GM12872 (cell line): ENCODE data around the gene MEGF10.

Source experiments
- CTCF ChIP-seq: IDR thresholded peaks from 3 replicates; pipeline ENCODE4 v1.5.1; 2011; ENCODE audit warnings: low read depth, mild to moderate bottlenecking, low read length, moderate library complexity; ENCODE audit not compliant: insufficient read depth

Gene MEGF10

GRCh38 chr5:127377651-127378050, 87.1 kb downstream of the MEGF10 start:
- TF ChIP-seq CTCF, result no peak

GRCh38 chr5:127385936-127386335, 95.3 kb downstream of the MEGF10 start:
- no peak for TF ChIP-seq CTCF

- TF ChIP-seq CTCF, result no peak
Measured at GRCh38 chr5:127386557-127386956, 96.0 kb downstream of the MEGF10 start.

- no peak for TF ChIP-seq CTCF
Measured at GRCh38 chr5:127389601-127390000, 99.0 kb downstream of the MEGF10 start.

- no peak for TF ChIP-seq CTCF
Measured at GRCh38 chr5:127392762-127393161, 102.2 kb downstream of the MEGF10 start.

GRCh38 chr5:127396490-127397155, 106.0 kb downstream of the MEGF10 start:
- no peak for TF ChIP-seq CTCF

GRCh38 chr5:127398508-127398907, 107.9 kb downstream of the MEGF10 start:
- TF ChIP-seq CTCF, result no peak
